SU-DHL-6 (cell line): ENCODE measurements around the gene ATG12.

ENCODE experiments used
- H2AFZ ChIP-seq: fragments of 200-600 bp; sonication (generic); 2 replicates; pipeline ENCODE4 v1.6.1; 2014; ENCODE audit warnings: low read depth, mild to moderate bottlenecking, moderate library complexity, mixed read lengths, antibody characterized with exemption, low read length; ENCODE audit not compliant: severe bottlenecking
- H3F3A ChIP-seq: fragments of 200-600 bp; shearing (Covaris generic); 2 replicates; pipeline ENCODE4 v1.6.0; 2016; ENCODE audit warnings: antibody characterized with exemption, mild to moderate bottlenecking; ENCODE audit not compliant: insufficient read depth
- H3K27ac ChIP-seq: fragments of 200-600 bp; sonication (generic); 2 replicates; pipeline ENCODE4 v1.5.1; 2016; ENCODE audit warnings: low read depth, mild to moderate bottlenecking, low read length, moderate library complexity, mixed read lengths
- H3K27me3 ChIP-seq: fragments of 200-600 bp; sonication (generic), shearing (Covaris generic); 2 replicates; pipeline ENCODE4 v1.6.0; 2014; ENCODE audit warnings: mild to moderate bottlenecking, low read length
- H3K36me3 ChIP-seq: fragments of 200-600 bp; sonication (generic); 2 replicates; pipeline ENCODE4 v1.6.1; 2014; ENCODE audit warnings: mild to moderate bottlenecking, low read length, mixed read lengths
- H3K4me2 ChIP-seq: fragments of 300-600, 200-600 bp; shearing (Covaris generic), sonication (generic); 2 replicates; pipeline ENCODE4 v1.6.0; 2014; ENCODE audit warnings: low read length, low read depth, mild to moderate bottlenecking; ENCODE audit not compliant: poor library complexity, severe bottlenecking
- H3K4me3 ChIP-seq: fragments of 200-600 bp; sonication (generic); 2 replicates; pipeline ENCODE4 v1.5.1; 2014; ENCODE audit warnings: antibody characterized with exemption, low read length, mild to moderate bottlenecking, mixed read lengths; ENCODE audit not compliant: insufficient read depth, poor library complexity, severe bottlenecking
- H3K79me2 ChIP-seq: fragments of 200-600 bp; sonication (generic); 2 replicates; pipeline ENCODE4 v1.6.1; 2014; ENCODE audit warnings: mild to moderate bottlenecking, low read length, moderate library complexity; ENCODE audit not compliant: insufficient read depth
- H3K9ac ChIP-seq: fragments of 200-600 bp; sonication (generic); 2 replicates; pipeline ENCODE4 v1.7.0; 2014; ENCODE audit warnings: mild to moderate bottlenecking, low read length
- H3K9me2 ChIP-seq: fragments of 200-600 bp; sonication (generic); replicated peaks from 2 replicates; pipeline ENCODE4 v1.6.1; 2014; ENCODE audit warnings: low read length; ENCODE audit not compliant: insufficient read depth
- H3K9me3 ChIP-seq: fragments of 200-600 bp; sonication (generic); 2 replicates; pipeline ENCODE4 v1.6.1; 2014; ENCODE audit warnings: low read length, mixed read lengths; ENCODE audit not compliant: insufficient read depth
- H4K20me1 ChIP-seq: fragments of 200-600 bp; sonication (generic); 2 replicates; pipeline ENCODE4 v1.6.1; 2014; ENCODE audit warnings: low read depth, mild to moderate bottlenecking, antibody characterized with exemption, low read length, moderate library complexity, mixed read lengths
- CTCF ChIP-seq: fragments of 200-600 bp; sonication (generic); IDR thresholded peaks from one replicate; pipeline ENCODE4 v1.5.1; 2017; ENCODE audit warnings: antibody characterized with exemption, mild to moderate bottlenecking, low read length, moderate library complexity; ENCODE audit not compliant: insufficient read depth, poor library complexity, severe bottlenecking
- EZH2phosphoT487 ChIP-seq: fragments of 200-600 bp; sonication (generic), shearing (Covaris generic); conservative IDR thresholded peaks from 2 replicates; pipeline ENCODE4 v1.6.1; 2018; ENCODE audit warnings: mild to moderate bottlenecking, antibody characterized with exemption, low read length, moderate library complexity, mixed read lengths

Gene ATG12

GRCh38 chr5:115801152-115801551 lies 40.2 kb downstream of the ATG12 start:
- no peak overlapping the region for H3K4me3 ChIP-seq

GRCh38 chr5:115800108-115800507 lies 41.3 kb downstream of the ATG12 start:
- no peak overlapping the region for H3K4me3 ChIP-seq
- H3K4me2 ChIP-seq = no peak overlapping the region
- H3K27me3 ChIP-seq = no peaks in the 10 kb centered on the region
- no peaks in the 10 kb centered on the region for H3K9me3 ChIP-seq
- no peak overlapping the region for H3K9ac ChIP-seq
- H3K79me2 ChIP-seq = no peaks in the 10 kb centered on the region
- H3K9me2 ChIP-seq = no peaks in the 10 kb centered on the region
- no peaks in the 10 kb centered on the region for H4K20me1 ChIP-seq
- H3K27ac ChIP-seq = no peak overlapping the region
- TF ChIP-seq CTCF = no peak
- TF ChIP-seq EZH2phosphoT487 = no peak
- no peaks in the 10 kb centered on the region for H3F3A ChIP-seq
- H2AFZ ChIP-seq = no peak overlapping the region
- no peaks in the 10 kb centered on the region for H3K36me3 ChIP-seq

More at GRCh38 chr5:115801152-115801551, 40.2 kb downstream of the ATG12 start:
- Histone ChIP-seq H3F3A (no peaks in the 10 kb centered on the region), H3K9ac (no peak overlapping the region), H3K9me3 (no peaks in the 10 kb centered on the region), H2AFZ (no peak overlapping the region), H3K27me3 (no peaks in the 10 kb centered on the region), H3K79me2 (no peaks in the 10 kb centered on the region), H3K9me2 (no peaks in the 10 kb centered on the region), H3K4me2 (no peak overlapping the region), H3K36me3 (no peaks in the 10 kb centered on the region), H4K20me1 (no peaks in the 10 kb centered on the region), H3K27ac (no peak overlapping the region)
- no peak for TF ChIP-seq CTCF
- TF ChIP-seq EZH2phosphoT487 = no peak

GRCh38 chr5:115798252-115798651 lies 43.1 kb downstream of the ATG12 start:
- Histone ChIP-seq H3K27ac (no peak overlapping the region), H3K79me2 (no peaks in the 10 kb centered on the region), H3K9me2 (no peaks in the 10 kb centered on the region), H2AFZ (no peak overlapping the region), H3F3A (no peaks in the 10 kb centered on the region), H3K4me2 (no peak overlapping the region), H4K20me1 (no peaks in the 10 kb centered on the region), H3K4me3 (no peak overlapping the region), H3K9me3 (no peaks in the 10 kb centered on the region), H3K27me3 (no peaks in the 10 kb centered on the region), H3K36me3 (no peaks in the 10 kb centered on the region), H3K9ac (no peak overlapping the region)
- no peak for TF ChIP-seq CTCF
- TF ChIP-seq EZH2phosphoT487 = no peak
